ENCODE measurements around the gene MAD2L1BP.

Gene MAD2L1BP

DNA sequence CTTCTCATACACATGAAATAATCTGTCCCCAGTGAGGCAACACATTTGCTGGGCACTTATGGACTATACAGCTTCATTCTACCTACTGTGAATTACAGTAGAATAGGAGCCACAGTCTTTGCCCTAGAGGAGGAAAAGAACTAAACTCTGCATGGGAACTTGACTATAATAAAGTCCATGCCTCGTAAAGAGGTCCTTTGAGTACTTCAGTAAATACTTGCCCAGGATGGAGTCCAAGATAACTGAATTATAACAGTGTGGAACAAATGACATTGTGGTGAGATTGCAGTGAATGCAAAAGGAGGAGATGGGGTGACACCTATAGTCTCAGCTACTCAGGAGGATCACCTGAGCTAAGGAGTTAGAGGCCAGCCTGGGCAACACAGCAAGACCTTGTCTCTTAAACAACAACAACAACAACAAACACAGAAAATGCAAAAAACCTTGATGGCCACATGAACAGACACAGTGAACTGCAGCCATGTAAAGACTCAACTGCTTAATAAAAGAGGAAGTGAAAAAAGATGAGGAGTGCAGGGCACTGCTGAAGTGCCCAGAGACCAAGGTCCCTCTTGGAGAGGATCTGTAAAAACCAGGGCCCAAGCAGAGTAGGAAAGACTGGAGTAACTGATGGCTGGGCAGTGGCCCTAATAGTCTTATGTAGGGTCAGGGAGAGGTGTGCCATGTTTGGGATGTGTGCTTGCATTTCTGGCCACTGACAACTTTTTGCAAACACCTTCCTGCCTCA, 48.2 kb downstream of the MAD2L1BP start:
- no peak for DNase-seq

DNA sequence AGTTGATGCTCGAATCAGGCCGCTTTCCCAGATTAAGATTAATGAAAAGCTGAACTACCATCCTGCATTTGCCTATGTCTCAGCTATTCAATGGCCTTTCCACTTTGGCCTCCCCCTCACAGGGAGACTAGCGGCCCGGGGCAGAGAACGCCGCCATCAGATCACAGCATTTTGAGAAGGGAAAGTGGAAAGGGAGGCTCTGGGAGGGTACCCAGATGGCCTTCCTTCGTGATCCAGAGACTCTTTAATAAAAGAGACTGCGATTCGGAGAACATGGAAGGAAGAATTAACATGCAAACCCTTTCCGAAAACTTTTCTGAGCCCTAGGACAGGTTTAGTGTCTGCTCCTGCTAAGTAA, 51.4 kb downstream of the MAD2L1BP start:
- DNase-seq: no peak

DNA sequence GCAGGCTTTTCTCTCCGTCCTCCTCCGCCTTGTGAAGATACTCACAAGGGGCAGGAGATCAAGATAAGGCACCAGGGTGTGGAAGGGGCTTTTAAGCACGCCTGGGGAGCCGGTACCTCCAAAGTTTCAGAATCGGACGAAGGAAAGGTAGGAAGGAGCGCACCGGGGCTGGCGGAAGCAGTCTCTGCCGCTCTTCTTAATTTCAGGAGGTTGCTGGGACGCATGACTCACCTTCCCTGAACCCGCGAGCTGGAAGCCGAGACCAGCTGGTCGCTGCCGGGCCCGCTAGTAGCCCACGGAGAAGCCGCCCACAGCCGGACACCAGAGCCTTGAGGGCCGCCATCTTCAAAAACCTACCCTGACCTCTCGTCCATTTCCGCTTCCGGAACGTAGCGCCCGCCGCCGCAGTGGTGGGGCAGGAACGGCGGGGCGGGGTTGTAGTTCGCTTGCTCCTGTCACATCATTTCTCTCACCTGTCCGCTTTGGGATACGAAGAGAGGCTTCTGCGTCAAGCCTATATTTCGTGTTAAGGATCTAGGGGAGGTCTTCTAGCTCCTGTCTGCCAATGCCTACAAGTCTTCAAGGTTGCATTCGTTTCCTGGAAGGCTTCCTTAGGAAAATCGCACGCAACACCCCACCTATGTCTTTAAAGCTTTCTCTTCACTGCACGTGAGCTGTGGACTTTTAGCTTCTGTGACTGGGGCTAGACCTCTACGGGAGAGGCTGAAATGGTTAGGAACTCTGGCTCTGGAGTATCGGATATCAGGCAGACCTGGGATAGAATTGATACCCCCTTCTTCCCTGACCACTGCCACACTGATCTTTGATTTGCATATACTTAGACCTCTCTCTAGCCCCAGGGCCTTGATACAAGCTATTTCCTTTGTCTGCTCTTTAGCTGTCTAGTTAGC, 52.1 kb downstream of the MAD2L1BP start, which contains the start of gene MRPS18A:
TSS of gene MRPS18A (minus strand) at position 355 of the 911 bp plus-strand sequence. CDS start at position 343, 12 bp downstream.
- peak; percentile 76 for DNase-seq

DNA sequence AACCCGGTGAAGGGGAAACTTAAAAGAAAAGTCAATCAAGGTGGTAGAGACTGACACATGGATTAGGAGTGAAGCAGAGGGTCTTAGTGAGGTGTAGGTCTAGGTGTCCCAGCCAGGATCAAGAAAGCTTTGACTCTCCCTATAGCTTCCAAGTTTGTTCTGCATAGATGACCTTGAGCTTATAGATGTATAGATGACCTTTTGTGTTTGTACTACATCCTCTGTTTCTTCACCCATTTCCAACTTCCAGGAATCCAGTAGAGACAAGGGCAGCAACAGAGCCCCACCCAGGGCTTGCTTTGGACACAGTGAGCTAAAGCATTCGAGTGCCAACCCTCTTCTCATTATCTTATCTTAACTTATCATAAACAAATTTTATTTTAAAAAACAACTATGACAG, 53.8 kb downstream of the MAD2L1BP start:
- no peak for DNase-seq

Data from DMS79 (cell line).